CD1c-positive myeloid dendritic cell (primary cell): ENCODE measurements around the gene OXSR1.
"Not testable (repeated sequence)": the region's sequence is repeated elsewhere in the genome, so short reads cannot be mapped to it uniquely, and the experiment has no call there.

Experiments
- DNase-seq: peaks from one replicate; pipeline ENCODE4 v3.0.0-alpha.2; 2016; ENCODE audit errors: extremely low spot score

Gene OXSR1

GRCh38 chr3:38141952-38142273, 23.4 kb upstream of the OXSR1 start:
- DNase-seq, result no peak

DNA sequence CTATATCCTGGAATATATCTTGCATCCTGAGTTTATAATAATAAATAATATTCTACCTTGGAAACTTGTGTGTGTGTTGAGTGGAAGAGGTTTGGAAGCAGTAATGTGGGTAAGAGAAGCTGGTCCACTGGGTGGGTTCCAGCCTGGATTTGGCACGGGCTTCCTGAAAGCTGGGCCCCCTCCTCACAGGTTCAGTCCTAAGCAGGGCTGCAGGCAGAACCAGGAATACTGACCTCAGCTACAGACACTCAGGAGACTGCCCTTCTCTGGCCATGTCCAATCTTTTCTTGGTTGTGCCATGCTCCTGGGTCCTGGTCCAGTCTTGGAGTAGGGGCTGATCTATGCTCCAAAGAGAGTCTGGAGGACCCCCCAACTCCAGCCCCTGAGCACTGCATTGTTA, 22.4 kb upstream of the OXSR1 start:
- DNase-seq, result no peak

- DNase-seq, result no peak
Measured at GRCh38 chr3:38143511-38143910, 21.8 kb upstream of the OXSR1 start.

GRCh38 chr3:38146504-38146903, 18.8 kb upstream of the OXSR1 start:
- DNase-seq, result no peak

- DNase-seq, result peak; percentile 89
Measured at GRCh38 chr3:38147421-38147820, 17.9 kb upstream of the OXSR1 start.

DNA sequence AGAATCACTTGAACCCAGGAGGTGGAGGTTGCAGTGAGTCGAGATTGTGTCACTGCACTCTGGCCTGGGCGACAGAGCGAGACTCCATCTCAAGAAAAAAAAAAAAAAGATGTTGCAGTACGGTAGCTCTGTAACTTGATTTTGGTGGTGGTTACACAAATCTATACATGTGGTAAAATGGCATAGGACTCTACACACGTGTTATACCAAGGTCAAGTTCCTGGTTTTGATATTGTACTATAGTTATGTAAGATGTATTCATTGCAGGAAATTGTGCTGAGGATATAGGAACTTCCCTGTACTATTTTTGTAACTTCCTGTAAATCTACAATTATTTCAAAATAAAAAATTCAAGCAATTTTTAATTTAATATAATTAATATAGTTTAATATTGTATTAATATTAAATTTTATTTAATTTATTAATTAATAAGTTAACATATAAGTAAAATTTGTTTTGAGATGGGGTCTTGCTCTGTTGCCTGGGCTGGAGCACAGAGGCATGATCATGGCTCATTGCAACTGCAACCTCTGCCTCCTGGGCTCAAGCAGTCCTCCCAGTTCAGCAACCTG, 16.9 kb upstream of the OXSR1 start:
- DNase-seq, result peak; percentile 87

DNA sequence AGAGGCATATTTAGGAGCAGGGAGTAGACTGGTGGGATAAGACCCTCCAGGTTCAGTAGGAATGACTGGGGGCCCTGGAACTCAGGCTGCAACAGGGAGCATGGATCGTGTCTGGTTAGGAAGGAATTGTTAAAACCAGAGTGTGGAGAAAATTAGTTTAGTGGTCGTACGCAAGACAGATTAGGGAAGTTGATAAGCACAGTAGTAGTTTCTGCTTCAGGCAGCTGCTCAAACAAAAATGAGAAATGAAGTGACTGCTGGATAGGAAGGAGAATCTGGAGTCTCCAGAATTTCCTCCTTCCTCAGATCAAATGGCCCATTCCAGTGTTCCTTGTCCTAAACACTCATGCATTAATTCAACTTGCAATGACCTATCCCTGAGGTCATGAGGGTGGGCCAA, 15.6 kb upstream of the OXSR1 start:
- DNase-seq, result peak; percentile 61

DNA sequence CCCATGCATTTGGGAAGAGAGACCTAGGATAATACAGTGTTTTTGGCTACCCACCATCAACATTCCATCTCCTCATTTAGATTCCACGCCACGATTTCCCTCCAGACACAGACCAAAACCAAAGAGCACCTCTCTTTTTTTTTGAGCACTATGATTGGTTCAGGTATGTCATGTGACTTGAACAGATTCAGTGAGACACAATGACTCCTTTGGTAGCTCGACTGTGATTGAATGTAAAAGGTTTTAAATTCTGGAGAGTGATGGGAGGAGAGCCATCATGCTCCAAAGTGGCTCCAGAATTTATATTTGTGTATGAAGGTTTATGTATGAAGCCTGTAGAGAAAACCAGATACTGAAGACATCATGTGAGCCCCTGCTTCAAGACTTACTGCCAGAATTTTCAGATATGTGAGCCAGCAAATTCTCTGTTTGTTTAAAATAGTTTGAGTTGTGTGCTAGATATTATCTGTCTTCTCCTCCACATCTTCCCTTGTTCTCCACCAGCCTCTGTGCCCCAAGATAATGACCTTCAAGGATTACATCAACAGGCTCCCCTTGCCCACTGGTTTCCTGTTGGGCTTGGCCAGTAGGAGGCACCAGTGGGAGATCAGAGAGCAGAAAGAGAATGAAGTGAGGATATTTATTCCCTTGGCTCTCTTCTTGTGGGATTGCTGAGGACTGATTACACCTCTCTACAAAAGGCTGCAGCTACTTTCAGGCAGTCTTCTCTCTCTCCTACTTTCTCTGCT, 14.4 kb upstream of the OXSR1 start:
- DNase-seq, result no peak

GRCh38 chr3:38151667-38152265, 13.6 kb upstream of the OXSR1 start:
- peak; percentile 80 for DNase-seq

DNA sequence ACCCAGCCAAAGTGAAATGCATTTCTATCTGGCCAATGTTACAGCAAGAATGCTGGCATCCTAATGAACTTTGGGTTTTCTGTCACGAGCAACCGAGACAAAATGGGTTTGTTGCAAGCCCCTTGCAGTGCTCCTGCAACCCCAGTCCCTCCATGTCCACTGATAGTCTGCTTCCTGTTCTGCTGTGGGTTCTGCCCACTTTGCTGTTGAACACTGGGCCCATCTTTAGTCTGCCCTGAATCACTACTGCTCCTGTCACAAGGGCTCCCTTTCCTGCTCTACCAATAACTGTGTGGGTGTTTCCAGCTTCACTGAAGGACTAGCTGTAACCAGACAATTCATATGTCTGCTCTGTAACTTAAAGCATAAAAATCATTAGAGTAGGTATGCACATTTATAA, 12.7 kb upstream of the OXSR1 start:
- peak; percentile 68 for DNase-seq

- no peak for DNase-seq
Measured at GRCh38 chr3:38153221-38153620, 12.1 kb upstream of the OXSR1 start.

GRCh38 chr3:38154033-38154494, 11.3 kb upstream of the OXSR1 start:
- DNase-seq, result peak; percentile 84

GRCh38 chr3:38154625-38155255, 10.6 kb upstream of the OXSR1 start:
- DNase-seq, result no peak

DNA sequence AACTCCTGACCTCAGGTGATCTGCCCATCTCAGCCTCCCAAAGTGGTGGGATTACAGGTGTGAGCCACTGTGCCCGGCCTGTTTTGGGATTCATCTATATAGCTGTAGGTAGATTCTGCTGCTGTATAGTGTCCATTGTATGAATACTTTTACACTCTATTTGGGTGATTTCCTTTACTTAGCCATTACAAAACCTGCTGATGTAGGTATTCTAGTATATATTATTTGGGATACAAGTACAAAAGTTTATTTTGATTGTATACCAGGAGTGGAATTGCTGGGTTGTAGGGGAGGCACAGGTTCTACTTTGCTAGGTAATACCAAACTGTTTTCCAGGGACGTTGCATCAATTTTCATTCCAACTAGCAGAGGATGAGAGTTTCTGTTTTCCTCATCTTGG, 9.5 kb upstream of the OXSR1 start:
- no peak for DNase-seq

GRCh38 chr3:38157117-38157516, 8.2 kb upstream of the OXSR1 start:
- no peak for DNase-seq

- no peak for DNase-seq
Measured at GRCh38 chr3:38157595-38157994, 7.7 kb upstream of the OXSR1 start.

DNA sequence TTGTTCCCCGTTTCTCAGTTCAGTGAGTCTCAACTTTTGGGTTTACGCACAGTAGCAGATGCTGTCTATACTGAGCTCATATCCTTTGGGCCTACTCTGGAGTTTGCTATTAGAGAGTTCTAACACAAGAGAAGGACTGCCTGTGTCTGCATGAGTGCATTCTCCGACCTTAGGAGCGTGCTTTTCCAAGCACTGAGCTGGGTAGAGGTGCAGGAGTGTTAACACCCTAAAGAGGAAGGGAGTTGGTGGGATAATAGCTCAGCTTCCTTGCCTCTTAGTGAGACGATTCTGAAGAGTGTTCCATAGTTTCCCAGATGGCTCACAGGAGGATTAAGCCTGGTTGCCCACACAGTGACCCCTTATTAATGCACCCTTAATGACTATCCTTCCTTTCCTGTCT, 6.9 kb upstream of the OXSR1 start:
- no peak for DNase-seq

DNA sequence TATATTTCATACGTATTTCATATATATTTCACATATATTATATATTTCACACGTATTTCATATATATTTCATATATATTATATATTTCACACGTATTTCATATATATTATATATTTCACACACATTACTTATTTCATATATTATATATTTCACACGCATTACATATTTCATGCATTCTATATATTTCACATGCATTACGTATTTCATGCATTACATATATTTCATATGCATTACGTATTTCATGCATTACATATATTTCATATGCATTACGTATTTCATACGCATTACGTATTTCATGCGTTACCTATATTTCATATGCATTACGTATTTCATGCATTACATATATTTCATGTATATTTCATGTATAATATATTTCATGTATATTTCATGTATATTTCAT, 4.6 kb upstream of the OXSR1 start:
- DNase-seq, result not testable (repeated sequence)

DNA sequence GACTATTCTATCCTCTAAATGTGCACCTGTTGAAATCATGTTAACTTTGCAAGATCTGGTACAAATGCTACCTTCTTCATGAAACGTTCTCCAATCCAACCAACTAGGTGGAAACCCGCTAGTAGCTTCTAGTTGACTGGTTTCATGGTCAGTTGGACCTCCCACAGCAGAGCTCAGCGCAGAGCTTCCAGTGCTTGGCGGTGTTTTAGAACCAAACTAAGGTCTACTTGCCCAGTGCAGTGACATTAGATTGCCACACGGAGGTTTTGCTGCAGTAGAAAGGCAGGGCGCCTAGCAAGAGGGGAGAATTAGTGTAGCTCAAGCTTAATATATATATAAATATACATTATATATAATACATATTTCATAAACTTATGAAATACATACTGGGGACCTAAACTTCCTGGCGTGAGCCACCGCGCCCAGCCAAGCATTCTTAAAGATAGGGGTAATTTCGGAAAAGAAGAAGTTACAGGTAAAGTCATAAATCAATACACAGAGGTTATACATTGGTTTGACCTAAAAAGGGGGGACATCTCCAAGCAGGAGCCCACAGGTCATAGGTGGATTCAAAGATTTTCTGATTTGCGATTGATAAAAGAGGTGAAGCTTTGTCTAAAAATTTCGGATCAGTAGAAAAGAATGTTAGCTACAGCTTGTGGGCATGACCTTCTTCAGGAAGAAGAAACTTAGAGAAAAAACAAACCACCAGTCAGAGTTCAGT, 2.1 kb upstream of the OXSR1 start:
- DNase-seq, result no peak

DNA sequence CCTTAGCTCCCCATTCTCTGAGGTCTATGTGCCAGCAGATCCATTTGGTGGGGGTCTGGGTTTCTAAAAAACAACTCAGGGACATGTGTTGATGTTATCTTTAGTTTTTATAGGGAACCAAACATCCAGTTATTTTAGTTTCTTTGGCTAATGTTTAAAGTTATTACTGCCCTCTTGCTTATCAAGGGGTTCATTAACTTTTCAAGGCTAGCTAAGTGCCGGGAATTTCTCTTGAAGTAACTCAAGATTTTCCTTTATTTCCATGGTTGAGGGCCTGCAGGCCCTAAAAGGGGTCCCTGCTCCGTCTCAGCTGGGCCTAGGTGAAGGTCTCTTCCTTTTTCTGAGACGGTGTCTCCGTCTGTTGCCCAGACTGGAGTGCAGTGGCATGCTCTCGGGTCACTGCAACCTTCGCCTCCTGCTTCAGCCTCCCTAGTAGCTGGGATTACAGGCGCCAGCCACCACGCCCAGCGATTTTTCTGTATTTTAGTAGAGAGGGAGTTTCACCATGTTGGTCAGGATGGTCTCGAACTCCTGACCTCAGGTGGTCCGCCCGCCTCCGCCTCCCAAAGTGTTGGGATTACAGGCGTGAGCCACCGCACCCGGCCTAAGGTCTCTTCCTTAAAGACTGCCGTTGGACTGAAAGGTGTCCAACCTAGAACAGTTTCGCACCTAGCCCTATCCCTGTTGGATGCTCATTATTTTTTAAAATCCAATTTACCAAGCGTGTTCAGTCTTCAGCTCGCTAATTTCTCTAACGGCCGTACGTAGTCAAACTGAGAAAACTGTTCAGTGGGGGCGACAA, 1.3 kb upstream of the OXSR1 start:
- DNase-seq, result no peak

GRCh38 chr3:38164643-38164951, 740 bp upstream of the OXSR1 start:
- DNase-seq, result no peak
